GM18526 (cell line): ENCODE data around the gene ARHGAP26.

Source experiments
- POLR2A ChIP-seq: IDR thresholded peaks from 3 replicates; pipeline ENCODE4 v1.6.1; 2011; ENCODE audit not compliant: insufficient read length; ENCODE audit errors: extremely low read depth

Gene ARHGAP26

GRCh38 chr5:142837081-142837725 is 67.0 kb downstream of the ARHGAP26 start:
- no peak for TF ChIP-seq POLR2A

GRCh38 chr5:142838845-142839244 is 68.7 kb downstream of the ARHGAP26 start:
- TF ChIP-seq POLR2A = no peak

- TF ChIP-seq POLR2A = no peak
Observed at GRCh38 chr5:142839711-142840346, 69.7 kb downstream of the ARHGAP26 start.

GRCh38 chr5:142840575-142840974 is 70.4 kb downstream of the ARHGAP26 start:
- no peak for TF ChIP-seq POLR2A

- no peak for TF ChIP-seq POLR2A
Observed at GRCh38 chr5:142841511-142842265, 71.5 kb downstream of the ARHGAP26 start.

GRCh38 chr5:142842994-142843905 is 73.1 kb downstream of the ARHGAP26 start:
- no peak for TF ChIP-seq POLR2A

- no peak for TF ChIP-seq POLR2A
Observed at GRCh38 chr5:142844866-142845265, 74.7 kb downstream of the ARHGAP26 start.

GRCh38 chr5:142845402-142845921 is 75.3 kb downstream of the ARHGAP26 start:
- no peak for TF ChIP-seq POLR2A

- TF ChIP-seq POLR2A = no peak
Observed at GRCh38 chr5:142845954-142846398, 75.8 kb downstream of the ARHGAP26 start.

GRCh38 chr5:142846406-142846805 is 76.2 kb downstream of the ARHGAP26 start:
- TF ChIP-seq POLR2A = no peak

- TF ChIP-seq POLR2A = no peak
Observed at GRCh38 chr5:142847898-142848790, 78.0 kb downstream of the ARHGAP26 start.

GRCh38 chr5:142849466-142849865 is 79.3 kb downstream of the ARHGAP26 start:
- no peak for TF ChIP-seq POLR2A

- no peak for TF ChIP-seq POLR2A
Observed at GRCh38 chr5:142849880-142850279, 79.7 kb downstream of the ARHGAP26 start.

- no peak for TF ChIP-seq POLR2A
Observed at GRCh38 chr5:142851731-142852130, 81.6 kb downstream of the ARHGAP26 start.
